ENCODE results near the gene CDC42BPA.
"Not testable (repeated sequence)": the region's sequence is repeated elsewhere in the genome, so short reads cannot be mapped to it uniquely, and the experiment has no call there.

CDC42BPA gene

DNA sequence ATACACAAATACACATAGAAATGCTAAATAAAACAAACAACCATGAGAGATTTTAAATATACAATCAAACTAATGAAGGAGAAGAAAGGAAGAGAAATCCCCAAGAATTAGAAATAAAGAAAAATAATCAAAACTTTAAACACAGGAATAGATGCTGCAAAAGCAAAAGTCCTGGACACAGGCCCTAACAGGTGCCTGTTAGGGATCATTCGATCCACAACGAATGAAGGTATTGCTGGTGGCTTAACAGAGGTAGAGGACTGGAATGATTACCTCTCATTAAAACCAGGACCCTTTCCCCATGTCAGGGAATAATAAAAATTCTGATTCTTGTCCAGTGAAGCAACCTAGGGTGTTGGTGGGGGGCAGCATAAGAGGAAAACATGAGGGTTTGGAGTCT lies 56.8 kb downstream of the CDC42BPA start:
- ATAC-seq: no peak
- Mint-ChIP-seq H3K27ac (no peak overlapping the region), H3K9me3 (no peaks in the 10 kb centered on the region), H3K36me3 (no peaks in the 10 kb centered on the region), H3K4me3 (no peak overlapping the region), H3K4me1 (no peaks in the 10 kb centered on the region)
- DNase-seq (ENCODE audit: low spot score in 2 of 2): no peak

DNA sequence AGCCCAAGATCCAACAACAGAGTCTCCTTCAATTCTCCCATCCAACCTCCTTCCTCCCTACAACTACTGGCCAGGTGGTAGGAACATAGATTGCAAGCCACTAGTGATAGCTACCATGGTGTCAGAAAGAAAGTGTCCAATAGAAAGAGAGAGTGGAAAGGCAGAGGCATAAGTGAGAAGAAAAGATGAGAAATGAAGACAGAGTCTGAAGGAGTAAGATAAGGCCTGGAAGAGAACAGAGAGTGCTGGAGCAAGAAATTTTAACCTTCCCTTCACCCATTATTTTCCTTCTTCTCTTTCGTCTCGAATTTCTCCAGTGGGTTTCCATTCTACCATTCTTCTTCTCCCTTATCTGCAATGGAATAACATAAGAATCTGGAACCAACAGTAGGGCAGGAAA lies 57.9 kb downstream of the CDC42BPA start:
- no peak for DNase-seq (ENCODE audit: low spot score in 2 of 2)
- no peak overlapping the region for H3K27ac Mint-ChIP-seq
- no peaks in the 10 kb centered on the region for H3K36me3 Mint-ChIP-seq
- no peaks in the 10 kb centered on the region for H3K4me1 Mint-ChIP-seq
- no peak overlapping the region for H3K4me3 Mint-ChIP-seq
- H3K9me3 Mint-ChIP-seq: no peaks in the 10 kb centered on the region
- no peak for ATAC-seq

DNA sequence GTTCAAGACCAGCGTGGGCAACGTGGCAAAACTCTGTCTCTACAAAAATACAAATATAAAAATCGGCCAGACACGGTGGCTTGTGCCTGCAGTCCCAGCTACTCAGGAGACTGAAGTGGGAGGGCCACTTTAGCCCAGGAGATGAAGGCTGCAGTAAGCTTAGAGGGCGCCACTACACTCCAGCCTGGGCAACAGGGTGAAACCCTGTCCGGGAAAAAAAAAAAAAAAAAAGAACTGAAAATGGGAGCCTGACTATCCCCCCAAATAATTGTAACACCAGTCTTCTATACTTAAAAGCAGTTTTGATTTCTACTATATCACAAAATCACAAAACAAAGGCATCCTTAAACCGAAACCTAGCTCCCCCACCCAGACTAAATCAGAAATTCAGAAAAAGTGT lies 60.3 kb downstream of the CDC42BPA start:
- DNase-seq (ENCODE audit: low spot score in 2 of 2) (no peak), ATAC-seq (no peak)
- H3K27ac Mint-ChIP-seq: no peak overlapping the region
- H3K4me3 Mint-ChIP-seq: no peak overlapping the region
- no peaks in the 10 kb centered on the region for H3K36me3 Mint-ChIP-seq
- no peaks in the 10 kb centered on the region for H3K4me1 Mint-ChIP-seq
- H3K9me3 Mint-ChIP-seq: no peaks in the 10 kb centered on the region

DNA sequence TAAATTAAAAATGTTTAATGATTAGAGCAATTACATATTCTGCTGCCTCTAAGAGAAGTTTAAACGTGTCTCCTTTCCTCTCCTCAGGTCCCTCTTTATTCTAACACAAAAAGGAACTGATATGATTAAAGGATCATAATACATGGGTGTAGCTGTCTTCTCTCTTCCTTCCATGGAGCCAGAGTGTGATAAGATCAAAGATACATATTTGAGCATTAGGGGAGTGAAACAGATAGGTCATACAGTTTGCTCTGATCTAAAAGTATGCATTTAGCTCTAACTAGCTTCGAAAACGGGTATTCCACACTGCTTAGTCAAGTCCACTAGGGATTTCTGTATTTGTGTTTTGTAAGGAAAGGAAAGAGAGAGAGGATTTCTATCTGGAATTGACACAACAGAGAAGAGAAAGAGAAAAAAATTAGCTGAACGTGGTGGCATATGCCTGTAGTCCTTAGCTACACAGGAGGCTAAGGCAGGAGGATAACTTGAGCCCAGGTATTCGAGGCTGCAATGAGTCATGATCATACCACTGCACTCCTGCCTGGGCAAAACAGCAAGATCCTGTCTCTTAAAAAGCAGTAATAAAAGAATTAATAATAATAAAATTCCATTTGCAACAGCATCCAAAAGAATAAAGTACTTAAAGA lies 63.1 kb downstream of the CDC42BPA start:
- no peak for DNase-seq (ENCODE audit: low spot score in 2 of 2)
- H3K9me3 Mint-ChIP-seq: no peaks in the 10 kb centered on the region
- ATAC-seq: no peak
- no peaks in the 10 kb centered on the region for H3K36me3 Mint-ChIP-seq
- H3K4me1 Mint-ChIP-seq: no peaks in the 10 kb centered on the region
- H3K27ac Mint-ChIP-seq: no peak overlapping the region
- no peak overlapping the region for H3K4me3 Mint-ChIP-seq

DNA sequence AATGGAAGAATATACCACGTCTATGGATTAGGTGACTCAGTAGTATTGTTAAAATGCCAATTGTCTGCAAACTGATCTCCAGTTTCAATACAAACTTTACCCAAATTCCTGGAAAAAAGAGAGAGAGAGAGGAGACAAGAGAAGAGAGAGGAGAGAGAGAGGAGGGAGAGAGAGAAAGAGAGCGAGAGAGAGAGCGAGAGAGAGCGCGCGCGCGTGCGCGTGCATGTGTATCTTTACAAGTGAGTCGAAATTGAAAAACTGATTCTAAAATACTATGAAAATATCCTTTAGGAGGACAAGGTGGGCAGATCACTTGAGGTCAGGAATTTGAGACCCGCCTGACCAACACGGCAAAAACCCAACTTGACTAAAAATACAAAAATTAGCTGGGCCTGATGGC lies 65.2 kb downstream of the CDC42BPA start:
- no peaks in the 10 kb centered on the region for H3K36me3 Mint-ChIP-seq

DNA sequence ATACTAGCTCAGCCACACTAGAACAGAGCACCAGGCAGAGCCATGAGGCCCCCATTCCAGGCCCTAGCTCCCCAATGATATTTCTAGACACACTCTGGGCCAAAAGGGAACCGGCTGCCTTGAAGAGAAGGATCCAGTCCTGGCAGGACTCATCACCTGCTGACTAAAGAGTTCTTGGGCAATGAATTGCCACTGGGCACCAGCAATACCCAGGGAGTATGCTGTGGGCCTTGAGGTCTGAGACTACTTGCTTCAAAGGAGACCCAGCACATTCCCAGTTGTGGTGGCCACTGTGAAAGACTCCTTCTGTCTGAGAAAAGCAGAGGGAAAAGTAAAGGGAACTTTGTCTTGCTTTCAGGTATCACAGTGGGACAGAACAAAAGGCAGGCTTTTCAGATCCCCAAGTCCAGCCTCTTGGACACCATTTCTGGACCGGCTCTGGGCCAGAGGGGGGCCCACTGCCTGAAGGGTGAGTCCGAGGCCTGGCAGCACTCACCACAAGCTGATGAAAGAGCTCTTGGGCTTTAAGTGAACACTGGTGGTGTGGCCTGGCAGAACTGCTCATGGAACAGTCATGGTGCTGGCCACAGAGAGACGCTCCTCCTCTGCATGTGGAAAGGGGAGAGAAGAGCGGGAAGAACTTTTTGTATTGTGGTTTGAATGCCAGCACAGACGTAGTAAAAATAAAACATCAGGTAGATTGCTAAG lies 72.5 kb downstream of the CDC42BPA start:
- no peak overlapping the region for H3K4me3 Mint-ChIP-seq
- DNase-seq (ENCODE audit: low spot score in 2 of 2) (no peak), ATAC-seq (no peak)
- H3K9me3 Mint-ChIP-seq: no peaks in the 10 kb centered on the region
- H3K36me3 Mint-ChIP-seq: no peaks in the 10 kb centered on the region
- no peak overlapping the region for H3K27ac Mint-ChIP-seq
- no peaks in the 10 kb centered on the region for H3K4me1 Mint-ChIP-seq

More for the DNA sequence above, 65.2 kb downstream of the CDC42BPA start:
- ATAC-seq (no peak), DNase-seq (ENCODE audit: low spot score in 2 of 2) (no peak)
- no peaks in the 10 kb centered on the region for H3K4me1 Mint-ChIP-seq
- H3K27ac Mint-ChIP-seq: no peak overlapping the region
- H3K4me3 Mint-ChIP-seq: no peak overlapping the region
- no peaks in the 10 kb centered on the region for H3K9me3 Mint-ChIP-seq

DNA sequence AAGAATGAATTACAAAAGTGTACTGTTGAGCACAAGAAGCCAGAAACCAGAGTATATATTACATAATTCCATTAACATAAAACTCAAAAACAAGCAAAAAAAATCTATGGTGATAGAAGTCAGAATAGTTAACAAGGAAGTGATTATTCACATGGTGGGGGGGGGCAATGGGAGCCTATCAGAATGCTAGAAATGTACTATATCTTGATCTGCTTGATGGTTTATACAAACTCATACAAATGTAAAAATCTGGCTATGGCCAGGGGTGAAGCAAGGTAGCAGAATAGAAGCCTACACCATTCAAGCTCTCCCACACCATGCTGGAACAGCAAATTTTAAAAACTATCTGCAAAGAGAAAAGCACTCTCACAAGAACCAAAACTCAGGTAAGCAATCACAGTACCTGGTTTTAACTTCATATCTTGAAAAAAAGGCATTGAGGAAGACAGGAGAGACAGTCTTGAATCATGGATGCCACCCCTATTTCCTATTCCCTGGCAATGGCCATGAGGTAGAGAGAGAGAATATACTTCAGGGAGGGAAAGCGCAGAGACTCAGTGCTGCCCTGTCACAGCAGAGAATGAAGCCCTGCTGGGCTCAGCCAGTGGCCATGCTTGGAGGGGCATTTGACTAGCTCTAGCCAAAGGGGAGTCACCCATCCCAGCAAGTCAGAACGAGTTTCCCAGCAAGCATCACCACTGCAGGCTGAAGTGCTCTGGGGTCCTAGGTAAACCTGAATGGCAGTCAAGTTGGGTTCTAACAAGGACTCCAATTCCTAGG lies 73.8 kb downstream of the CDC42BPA start:
- no peak overlapping the region for H3K27ac Mint-ChIP-seq
- no peaks in the 10 kb centered on the region for H3K9me3 Mint-ChIP-seq
- H3K4me1 Mint-ChIP-seq: no peaks in the 10 kb centered on the region
- no peak for ATAC-seq
- H3K4me3 Mint-ChIP-seq: no peak overlapping the region
- H3K36me3 Mint-ChIP-seq: no peaks in the 10 kb centered on the region
- DNase-seq (ENCODE audit: low spot score in 2 of 2): no peak

DNA sequence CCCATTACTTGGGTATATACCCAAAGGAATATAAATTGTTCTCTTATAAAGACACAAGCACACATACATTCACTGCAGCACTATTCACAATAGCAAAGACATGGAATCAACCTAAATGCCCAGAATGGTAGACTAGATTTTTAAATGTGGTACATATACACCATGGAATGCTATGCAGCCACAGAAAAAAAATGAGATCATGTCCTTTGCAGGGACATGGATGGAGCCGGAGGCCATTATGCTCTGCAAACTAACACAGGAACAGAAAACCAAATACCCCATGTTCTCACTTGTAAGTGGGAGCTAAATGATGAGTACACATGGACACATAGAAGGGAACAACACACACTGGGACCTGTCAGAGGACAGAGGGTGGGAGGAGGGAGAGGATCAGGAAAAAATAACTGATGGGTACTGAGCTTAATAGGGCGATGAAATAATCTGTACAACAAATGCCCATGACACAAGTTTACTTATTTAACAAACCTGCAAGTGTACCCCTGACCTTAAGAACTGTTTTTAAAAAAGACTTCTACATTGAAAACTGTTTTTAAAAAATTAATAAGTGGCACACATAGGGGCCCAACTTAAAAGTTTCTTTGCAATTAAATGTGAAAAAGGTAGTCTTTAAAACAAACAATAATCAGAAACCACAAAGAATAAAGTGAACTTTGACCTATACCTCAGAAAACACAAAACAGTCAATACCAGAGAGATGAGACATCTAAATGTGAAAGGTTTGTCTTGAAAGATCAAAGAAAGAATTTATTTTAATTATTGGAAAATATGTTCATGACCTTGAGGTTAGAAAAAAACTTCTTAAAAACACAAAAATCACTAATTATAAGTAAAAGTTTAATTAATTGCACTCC lies 75.2 kb downstream of the CDC42BPA start:
- Mint-ChIP-seq H3K4me1 (no peaks in the 10 kb centered on the region), H3K27ac (no peak overlapping the region), H3K36me3 (no peaks in the 10 kb centered on the region), H3K9me3 (no peaks in the 10 kb centered on the region), H3K4me3 (no peak overlapping the region)
- DNase-seq (ENCODE audit: low spot score in 2 of 2) (no peak), ATAC-seq (no peak)

DNA sequence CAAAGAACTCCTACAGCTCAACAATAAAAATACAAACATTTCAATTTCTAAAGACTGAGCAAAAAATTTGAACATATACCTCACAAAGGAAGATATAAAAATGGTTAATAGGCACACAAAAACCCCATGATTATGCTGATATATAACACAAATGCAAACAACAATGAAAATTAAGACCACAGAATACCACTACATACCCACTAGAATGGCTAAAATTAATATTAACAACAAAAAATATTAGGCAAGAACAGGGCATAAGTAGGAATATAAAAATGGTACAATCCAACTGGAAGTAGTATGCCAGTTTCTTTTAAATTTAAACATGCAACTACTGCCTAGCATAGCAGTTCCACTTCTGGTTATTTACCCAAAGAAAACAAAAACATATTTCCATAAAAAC lies 77.3 kb downstream of the CDC42BPA start:
- Mint-ChIP-seq H3K27ac (no peak overlapping the region), H3K9me3 (no peaks in the 10 kb centered on the region), H3K4me1 (no peaks in the 10 kb centered on the region), H3K4me3 (no peak overlapping the region), H3K36me3 (no peaks in the 10 kb centered on the region)
- ATAC-seq: no peak
- DNase-seq (ENCODE audit: low spot score in 2 of 2): no peak

DNA sequence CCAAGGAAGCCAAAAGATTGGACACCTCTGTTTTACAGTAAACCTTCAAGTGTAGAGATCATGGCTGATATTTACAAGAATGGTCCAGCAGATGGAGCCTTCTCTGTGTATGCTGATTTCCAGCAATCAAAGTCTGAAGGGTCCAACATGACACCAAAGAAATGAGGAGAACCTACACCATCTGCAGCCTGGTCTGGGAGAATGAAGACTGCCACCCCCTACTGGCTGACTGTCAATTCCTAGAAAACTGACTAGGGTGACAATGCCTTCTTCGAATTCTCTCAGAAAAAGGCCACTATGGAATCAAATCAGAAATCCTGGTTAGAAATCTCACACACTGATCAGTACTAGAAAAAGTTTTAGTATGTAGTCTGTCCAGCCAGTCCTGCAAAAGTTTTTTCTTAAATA lies 83.3 kb downstream of the CDC42BPA start:
- Mint-ChIP-seq H3K4me3 (no peak overlapping the region), H3K4me1 (no peaks in the 10 kb centered on the region), H3K36me3 (no peaks in the 10 kb centered on the region), H3K9me3 (no peaks in the 10 kb centered on the region), H3K27ac (no peak overlapping the region)
- peak; percentile 40 for ATAC-seq
- DNase-seq (ENCODE audit: low spot score in 2 of 2): no peak

DNA sequence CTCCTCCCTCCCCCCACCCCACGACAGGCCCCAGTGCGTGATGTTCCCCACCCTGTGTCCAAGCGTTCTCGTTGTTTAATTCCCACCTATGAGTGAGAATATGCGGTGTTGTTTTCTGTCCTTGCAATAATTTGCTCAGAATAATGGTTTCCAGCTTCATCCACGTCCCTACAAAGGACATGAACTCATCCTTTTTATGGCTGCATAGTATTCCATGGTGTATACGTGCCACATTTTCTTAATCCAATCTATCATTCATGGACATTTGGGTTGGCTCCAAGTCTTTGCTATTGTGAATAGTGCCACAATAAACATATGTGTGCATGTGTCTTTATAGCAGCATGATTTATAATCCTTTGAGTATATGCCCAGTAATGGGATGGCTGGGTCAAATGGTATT lies 87.2 kb downstream of the CDC42BPA start:
- not testable (repeated sequence) for H3K4me3 Mint-ChIP-seq; H3K36me3 Mint-ChIP-seq; H3K4me1 Mint-ChIP-seq; ATAC-seq; H3K9me3 Mint-ChIP-seq; DNase-seq (ENCODE audit: low spot score in 2 of 2); H3K27ac Mint-ChIP-seq

DNA sequence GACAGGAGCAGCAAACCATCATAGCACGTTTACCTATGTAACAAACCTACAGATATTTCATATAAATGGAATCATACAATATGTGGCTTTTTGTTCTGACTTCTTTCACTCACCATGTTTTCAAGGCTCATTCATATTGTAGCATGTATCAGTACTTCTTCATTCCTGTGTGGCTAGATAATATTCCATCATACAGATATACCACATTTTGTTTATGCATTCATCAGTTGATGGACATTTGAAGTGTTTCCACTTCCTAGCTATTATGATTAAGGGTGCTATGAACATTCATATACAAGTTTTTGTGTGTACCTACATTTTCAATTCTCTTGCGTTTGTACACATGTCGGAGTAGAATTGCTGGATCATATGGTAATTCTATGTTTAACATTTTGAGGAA lies 90.1 kb downstream of the CDC42BPA start:
- Mint-ChIP-seq H3K4me1 (no peaks in the 10 kb centered on the region), H3K4me3 (no peak overlapping the region), H3K9me3 (no peaks in the 10 kb centered on the region), H3K36me3 (no peaks in the 10 kb centered on the region), H3K27ac (no peak overlapping the region)
- no peak for ATAC-seq
- DNase-seq (ENCODE audit: low spot score in 2 of 2): no peak

DNA sequence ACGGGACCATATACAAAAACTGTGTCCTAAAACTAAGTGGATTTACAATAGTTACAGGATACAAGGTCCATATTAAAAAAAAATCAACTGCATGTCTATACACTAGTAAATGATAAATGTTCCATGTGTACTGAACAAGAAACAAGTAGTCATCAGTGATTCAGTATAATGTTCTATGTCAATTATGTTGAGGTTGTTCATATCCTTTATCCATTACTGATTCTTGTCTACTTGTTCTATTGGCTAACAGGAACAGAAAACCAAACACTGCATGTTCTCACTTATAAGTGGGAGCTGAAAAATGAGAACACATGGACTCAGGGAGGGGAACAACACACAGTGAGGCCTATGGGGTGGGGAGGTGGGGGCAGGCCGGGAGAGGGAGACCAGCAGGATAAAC lies 90.5 kb downstream of the CDC42BPA start:
- Mint-ChIP-seq H3K27ac (no peak overlapping the region), H3K4me3 (no peak overlapping the region), H3K9me3 (no peaks in the 10 kb centered on the region), H3K36me3 (no peaks in the 10 kb centered on the region), H3K4me1 (no peaks in the 10 kb centered on the region)
- DNase-seq (ENCODE audit: low spot score in 2 of 2) (no peak), ATAC-seq (no peak)

DNA sequence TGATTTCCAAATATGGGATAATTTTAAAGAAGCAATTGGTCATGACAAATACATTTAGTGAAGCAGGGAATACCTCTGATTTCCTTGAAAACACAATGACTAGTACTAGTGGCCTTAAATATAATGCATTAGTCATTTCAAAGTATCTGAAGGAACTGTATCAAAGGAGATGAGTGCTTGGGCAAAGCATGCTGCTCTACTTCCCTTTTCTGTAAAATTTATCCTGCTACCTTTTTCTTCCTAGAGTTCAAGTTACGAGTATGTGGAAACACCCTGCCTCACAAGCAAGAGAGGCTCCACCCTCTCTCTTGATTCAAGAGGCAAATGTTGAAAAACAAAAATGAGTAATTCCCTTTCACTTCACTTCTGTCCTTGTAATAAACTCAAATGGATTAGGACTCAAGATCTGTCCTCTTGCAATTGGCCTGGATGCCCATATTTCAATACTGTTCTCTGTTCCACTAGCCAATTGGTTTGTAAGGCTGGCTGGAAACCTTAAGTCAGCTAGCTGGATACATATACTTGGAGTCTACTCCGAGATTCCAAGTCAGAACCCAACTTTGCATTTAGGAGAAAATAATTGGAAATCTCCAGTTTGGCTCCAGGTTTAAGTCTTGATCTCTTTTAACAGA lies 92.5 kb downstream of the CDC42BPA start:
- no peaks in the 10 kb centered on the region for H3K9me3 Mint-ChIP-seq
- DNase-seq (ENCODE audit: low spot score in 2 of 2) (no peak), ATAC-seq (no peak)
- no peaks in the 10 kb centered on the region for H3K4me1 Mint-ChIP-seq
- no peak overlapping the region for H3K4me3 Mint-ChIP-seq
- no peak overlapping the region for H3K27ac Mint-ChIP-seq
- no peaks in the 10 kb centered on the region for H3K36me3 Mint-ChIP-seq
